ENCODE measurements around the gene CLTC.
A peak's percentile ranks its signal among the peaks of the same experiment; 100 is the strongest.

The CLTC gene

GRCh38 chr17:59684967-59685366, 65.3 kb downstream of the CLTC start:
- no peak for DNase-seq (ENCODE audit: low spot score)

GRCh38 chr17:59688008-59688407, 68.3 kb downstream of the CLTC start:
- DNase-seq (ENCODE audit: low spot score), result no peak

- no peak for DNase-seq (ENCODE audit: low spot score)
Measured at GRCh38 chr17:59688496-59688895, 68.8 kb downstream of the CLTC start.

- DNase-seq (ENCODE audit: low spot score), result no peak
Measured at GRCh38 chr17:59693582-59693981, 73.9 kb downstream of the CLTC start.

GRCh38 chr17:59694344-59694743, 74.6 kb downstream of the CLTC start:
- no peak for DNase-seq (ENCODE audit: low spot score)

- no peak for DNase-seq (ENCODE audit: low spot score)
Measured at GRCh38 chr17:59695945-59696681, 76.4 kb downstream of the CLTC start.

- no peak for DNase-seq (ENCODE audit: low spot score)
Measured at GRCh38 chr17:59696682-59697277, 77.1 kb downstream of the CLTC start.

- no peak for DNase-seq (ENCODE audit: low spot score)
Measured at GRCh38 chr17:59698143-59698542, 78.4 kb downstream of the CLTC start.

GRCh38 chr17:59699218-59699617, 79.5 kb downstream of the CLTC start:
- DNase-seq (ENCODE audit: low spot score), result no peak

GRCh38 chr17:59699786-59700185, 80.1 kb downstream of the CLTC start:
- no peak for DNase-seq (ENCODE audit: low spot score)

GRCh38 chr17:59702304-59702703, 82.6 kb downstream of the CLTC start:
- no peak for DNase-seq (ENCODE audit: low spot score)

- DNase-seq (ENCODE audit: low spot score), result peak; percentile 93
Measured at GRCh38 chr17:59707149-59707970, 87.7 kb downstream of the CLTC start, which contains the start of the genes PTRH2 and VMP1. TSS of gene PTRH2 (minus strand) at chr17:59707430. CDS start at chr17:59697978, 9,452 bp downstream. TSS of gene VMP1 (plus strand) at chr17:59707654. CDS start at chr17:59731447, 23,793 bp downstream.

- peak; percentile 18 for DNase-seq (ENCODE audit: low spot score)
Measured at GRCh38 chr17:59707971-59708430, 88.3 kb downstream of the CLTC start.

- no peak for DNase-seq (ENCODE audit: low spot score)
Measured at GRCh38 chr17:59711936-59712335, 92.2 kb downstream of the CLTC start.

GRCh38 chr17:59712862-59713261, 93.2 kb downstream of the CLTC start:
- no peak for DNase-seq (ENCODE audit: low spot score)

GRCh38 chr17:59714255-59714654, 94.6 kb downstream of the CLTC start:
- DNase-seq (ENCODE audit: low spot score), result no peak

- DNase-seq (ENCODE audit: low spot score), result no peak
Measured at GRCh38 chr17:59716427-59716826, 96.7 kb downstream of the CLTC start.

- no peak for DNase-seq (ENCODE audit: low spot score)
Measured at GRCh38 chr17:59719526-59719925, 99.8 kb downstream of the CLTC start.

GRCh38 chr17:59722623-59723022, 102.9 kb downstream of the CLTC start:
- DNase-seq (ENCODE audit: low spot score), result no peak

GRCh38 chr17:59723041-59723440, 103.3 kb downstream of the CLTC start:
- no peak for DNase-seq (ENCODE audit: low spot score)

- no peak for DNase-seq (ENCODE audit: low spot score)
Measured at GRCh38 chr17:59723607-59724006, 103.9 kb downstream of the CLTC start.

GRCh38 chr17:59725691-59726090, 106.0 kb downstream of the CLTC start:
- no peak for DNase-seq (ENCODE audit: low spot score)

All from germinal center (tissue), 1 donor.